Naive thymus-derived CD8-positive, alpha-beta T cell (primary cell): ENCODE measurements around the gene GRK1. TPM values are rescaled to one million over a fixed set of nuclear protein-coding genes. Genes with fewer than 3 reads are reported as not detected.

Source experiments
- ATAC-seq, 2 donors: fragments of 150-1000 bp; cut with Tn5 transposase in 1 of 2; sonication (Bioruptor Pico), chemical (Tn5 transposase) in 1 of 2; 1 replicate in 1 of 2; 2 replicates in 1 of 2; pipeline ENCODE4 v1.10.0; 2021; ENCODE audit warnings: mild to moderate bottlenecking in 2 of 2, moderate library complexity in 2 of 2
- POLR2A ChIA-PET: fragments of 350-600 bp; sonication (Branson Sonifier 250); formaldehyde crosslinking; loops from one replicate; lab custom pipeline; 2021; ENCODE audit warnings: antibody characterized with exemption; lab: Charles Lee
- DNase-seq, 10 donors: peaks; one replicate each; pipeline versions ENCODE4 v3.0.0 to v3.0.0-alpha.2; 2020 to 2022
- H3K27ac Mint-ChIP-seq, 10 donors: one replicate each; pipeline ENCODE4 v1.8.0; 2020 to 2022; ENCODE audit warnings: mild to moderate bottlenecking in 10 of 10, mixed read lengths in 10 of 10, moderate library complexity in 4 of 10, inconsistent platforms in 1 of 10
- H3K27me3 Mint-ChIP-seq, 5 donors: one replicate each; pipeline ENCODE4 v1.8.0; 2021 to 2022; ENCODE audit warnings: mixed read lengths in 5 of 5
- H3K36me3 Mint-ChIP-seq, 3 donors: one replicate each; pipeline ENCODE4 v1.8.0; 2020 to 2022; ENCODE audit warnings: mixed read lengths in 3 of 3, mild to moderate bottlenecking in 2 of 3, inconsistent platforms in 1 of 3
- H3K4me1 Mint-ChIP-seq, 4 donors: one replicate each; pipeline ENCODE4 v1.8.0; 2021 to 2022; ENCODE audit warnings: mixed read lengths in 4 of 4
- H3K4me3 Mint-ChIP-seq, 10 donors: one replicate each; pipeline ENCODE4 v1.8.0; 2020 to 2022; ENCODE audit warnings: mild to moderate bottlenecking in 10 of 10, mixed read lengths in 10 of 10, moderate library complexity in 6 of 10, inconsistent platforms in 1 of 10
- H3K9me3 Mint-ChIP-seq, 9 donors: one replicate each; pipeline ENCODE4 v1.8.0; 2020 to 2022; ENCODE audit warnings: mixed read lengths in 9 of 9, mild to moderate bottlenecking in 3 of 9, inconsistent platforms in 1 of 9, moderate library complexity in 1 of 9
- polyA plus RNA-seq, 3 donors: library from polyadenylated mRNA; unstranded; fragments of 300-500 nt; fragmentation: Illumina TruSeq; gene quantifications; one replicate each; pipeline ENCODE4 v1.2.3, GENCODE V29; 2021
- total RNA-seq, 8 experiments: library from RNA in 2 of 8; stranded (reverse) in 2 of 8; gene quantifications; one replicate each; pipeline ENCODE4 v1.2.3 and lab custom pipeline; 2021 to 2026

The GRK1 gene
- total and polyA plus RNA-seq, 5 experiments from 2014 or later, result not detected

- DNase-seq, result no peak
- H3K9me3 Mint-ChIP-seq, result peaks cover 0 to 6% (median 0%) of the 10 kb centered on the region in 9 donors
These were observed 21.7 kb upstream of the GRK1 start for GRCh38 chr13:113645329-113645728.

GRCh38 chr13:113646376-113646775 is 20.6 kb upstream of the GRK1 start:
- H3K4me1 Mint-ChIP-seq, result peaks cover 7 to 30% (median 29%) of the 10 kb centered on the region in 4 donors
- H3K4me3 Mint-ChIP-seq, result peak overlapping the region in 9 of 10 donors; percentile 5 to 65 (median 46)
- H3K27ac Mint-ChIP-seq, result peak overlapping the region; percentile 4 to 88 (median 46)
- H3K36me3 Mint-ChIP-seq, result peaks cover 0 to 10% (median 8%) of the 10 kb centered on the region in 3 donors
- H3K9me3 Mint-ChIP-seq, result peaks cover 0 to 6% (median 0%) of the 10 kb centered on the region in 9 donors
- no peaks in the 10 kb centered on the region for H3K27me3 Mint-ChIP-seq
- peak in 2 of 10 donors; percentile 36 to 64 for DNase-seq
- POLR2A ChIA-PET, result no interaction called here
- ATAC-seq, result peak; percentile 25 to 74

More at GRCh38 chr13:113645329-113645728, 21.7 kb upstream of the GRK1 start:
- Mint-ChIP-seq H3K4me1 (peaks cover 7 to 30% (median 29%) of the 10 kb centered on the region in 4 donors), H3K27me3 (no peaks in the 10 kb centered on the region), H3K27ac (peak overlapping the region in 3 of 10 donors; percentile 22 to 43 (median 43)), H3K36me3 (peaks cover 0 to 17% (median 11%) of the 10 kb centered on the region in 3 donors), H3K4me3 (peak overlapping the region in 1 of 10 donors; percentile 18)
- no peak for ATAC-seq
- POLR2A ChIA-PET, result interaction anchor here (0.6 kb wide), 1 partner anchor 58 kb away, joined by 3 read pairs; no protein-coding TSS in a partner anchor

DNA sequence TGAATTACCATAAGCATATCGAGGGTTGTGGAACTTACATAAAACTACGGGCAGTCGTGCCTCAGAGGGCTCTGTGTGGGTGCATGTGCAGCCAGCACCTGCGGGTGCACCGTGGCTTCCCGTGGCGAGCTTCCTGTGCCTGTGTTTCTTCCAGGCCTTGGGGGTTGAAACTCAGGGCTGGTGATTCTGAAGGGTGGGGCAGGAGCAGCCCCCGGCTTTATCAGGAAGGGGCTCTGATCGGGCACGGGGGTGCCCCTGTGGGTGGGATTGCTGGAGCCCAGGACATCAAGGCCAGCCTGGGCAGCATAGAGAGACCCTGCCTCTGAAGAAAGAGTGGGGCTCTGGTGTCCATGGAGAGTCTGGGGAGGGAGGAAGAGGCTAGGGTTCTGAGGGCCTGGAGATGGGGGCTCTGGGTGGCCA is 20.1 kb upstream of the GRK1 start:
- ATAC-seq, result peak; percentile 63 to 86
- Mint-ChIP-seq H3K9me3 (peaks cover 0 to 6% (median 0%) of the 10 kb centered on the region in 9 donors), H3K27me3 (no peaks in the 10 kb centered on the region), H3K27ac (peak overlapping the region in 9 of 10 donors; percentile 4 to 88 (median 57)), H3K4me1 (peaks cover 7 to 30% (median 29%) of the 10 kb centered on the region in 4 donors), H3K4me3 (peak overlapping the region in 9 of 10 donors; percentile 5 to 65 (median 46)), H3K36me3 (peaks cover 0 to 7% (median 5%) of the 10 kb centered on the region in 3 donors)
- DNase-seq, result peak in 3 of 10 donors; percentile 30 to 63 (median 41)
- POLR2A ChIA-PET, result no interaction called here

- Mint-ChIP-seq H3K27me3 (no peaks in the 10 kb centered on the region), H3K4me1 (peaks cover 7 to 30% (median 29%) of the 10 kb centered on the region in 4 donors), H3K9me3 (peaks cover 0 to 6% (median 0%) of the 10 kb centered on the region in 9 donors), H3K27ac (peak overlapping the region in 9 of 10 donors; percentile 4 to 88 (median 57)), H3K36me3 (peaks cover 0 to under 1% (median 0%) of the 10 kb centered on the region in 3 donors), H3K4me3 (peak overlapping the region in 5 of 10 donors; percentile 20 to 65 (median 46))
- DNase-seq, result peak in 1 of 10 donors; percentile 47
- no peak for ATAC-seq
- POLR2A ChIA-PET, result no interaction called here
These were observed 19.4 kb upstream of the GRK1 start for GRCh38 chr13:113647351-113648215.

DNA sequence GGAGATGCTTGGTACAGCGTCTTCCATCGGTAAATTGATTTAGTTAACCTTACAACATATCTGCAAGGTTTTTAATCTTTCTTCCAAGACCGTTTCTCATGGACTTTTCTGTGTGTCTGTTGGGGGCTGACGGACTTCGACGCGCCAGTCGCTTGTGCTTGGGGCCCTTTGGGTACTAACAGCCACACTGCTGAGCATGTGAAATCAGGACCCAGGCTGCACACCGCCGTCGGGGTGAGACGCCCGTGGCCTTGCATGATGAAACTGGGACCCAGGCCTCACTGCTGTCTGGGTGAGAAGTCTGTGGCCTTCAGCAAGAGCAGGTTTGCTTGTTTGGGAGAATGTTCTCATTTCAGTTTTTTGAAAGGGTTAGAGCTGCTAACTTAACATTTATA is 18.8 kb upstream of the GRK1 start:
- DNase-seq, result peak in 1 of 10 donors; percentile 6
- Mint-ChIP-seq H3K27me3 (no peaks in the 10 kb centered on the region), H3K4me3 (no peak overlapping the region), H3K27ac (peak overlapping the region in 5 of 10 donors; percentile 15 to 79 (median 43)), H3K9me3 (peaks cover 0 to 6% (median 0%) of the 10 kb centered on the region in 9 donors), H3K36me3 (no peaks in the 10 kb centered on the region), H3K4me1 (peaks cover 7 to 30% (median 29%) of the 10 kb centered on the region in 4 donors)
- POLR2A ChIA-PET, result no interaction called here
- ATAC-seq, result no peak

DNA sequence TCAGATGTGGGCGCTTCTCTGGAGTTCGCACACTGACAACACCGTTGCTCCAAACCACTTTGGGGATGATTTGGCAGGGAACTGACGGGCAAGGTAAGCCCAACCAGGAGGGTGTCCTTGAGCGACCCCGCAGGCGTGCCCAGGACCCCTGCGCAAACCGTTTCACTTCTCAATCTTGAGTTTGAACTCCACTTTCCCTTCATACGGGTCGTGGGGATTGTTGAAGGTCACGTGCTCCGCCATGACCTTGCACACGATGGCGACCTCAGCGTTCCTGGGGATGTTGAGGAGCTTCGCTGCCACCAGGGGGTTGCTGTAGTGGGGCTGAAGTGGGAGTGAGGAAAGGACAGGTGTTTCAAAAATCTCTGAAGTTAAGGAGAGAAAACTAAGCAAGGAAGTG is 17.8 kb upstream of the GRK1 start:
- peaks cover 0 to 6% (median 0%) of the 10 kb centered on the region in 9 donors for H3K9me3 Mint-ChIP-seq
- H3K27ac Mint-ChIP-seq, result no peak overlapping the region
- H3K4me1 Mint-ChIP-seq, result peaks cover 9 to 36% (median 31%) of the 10 kb centered on the region in 4 donors
- POLR2A ChIA-PET, result interaction anchor here (1.2 kb wide), 1 partner anchor 15 kb away, joined by 3 read pairs; no protein-coding TSS in a partner anchor
- DNase-seq, result peak in 1 of 10 donors; percentile 6
- no peaks in the 10 kb centered on the region for H3K27me3 Mint-ChIP-seq
- no peaks in the 10 kb centered on the region for H3K36me3 Mint-ChIP-seq
- ATAC-seq, result no peak
- no peak overlapping the region for H3K4me3 Mint-ChIP-seq

DNA sequence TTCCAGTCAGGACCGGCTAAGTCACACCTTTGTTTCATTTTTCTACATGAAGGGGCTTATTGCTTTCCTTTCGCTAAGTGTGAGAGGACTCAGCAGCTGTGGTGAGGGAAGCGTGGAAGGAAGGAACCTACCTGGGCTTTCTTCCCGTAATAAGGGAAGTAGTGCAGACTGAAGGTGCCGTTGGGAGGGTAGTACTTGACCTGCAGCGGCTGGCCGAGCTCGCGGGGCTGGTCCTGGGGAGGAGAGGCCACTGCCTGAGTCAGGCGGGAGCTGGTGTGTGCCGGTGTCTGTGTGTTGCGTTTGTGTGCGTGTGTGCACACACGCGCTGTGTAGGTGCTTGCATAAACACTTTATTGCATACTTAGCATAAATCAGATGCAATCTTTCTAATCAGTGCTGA is 16.7 kb upstream of the GRK1 start:
- Mint-ChIP-seq H3K27me3 (no peaks in the 10 kb centered on the region), H3K4me3 (no peak overlapping the region), H3K4me1 (peaks cover 9 to 37% (median 31%) of the 10 kb centered on the region in 4 donors), H3K9me3 (peaks cover 0 to 6% (median 0%) of the 10 kb centered on the region in 9 donors), H3K36me3 (no peaks in the 10 kb centered on the region), H3K27ac (peak overlapping the region in 1 of 10 donors; percentile 37)
- POLR2A ChIA-PET, result interaction anchor here (1.2 kb wide), 1 partner anchor 16 kb away, joined by 3 read pairs; no protein-coding TSS in a partner anchor
- no peak for ATAC-seq
- peak in 1 of 10 donors; percentile 34 for DNase-seq

DNA sequence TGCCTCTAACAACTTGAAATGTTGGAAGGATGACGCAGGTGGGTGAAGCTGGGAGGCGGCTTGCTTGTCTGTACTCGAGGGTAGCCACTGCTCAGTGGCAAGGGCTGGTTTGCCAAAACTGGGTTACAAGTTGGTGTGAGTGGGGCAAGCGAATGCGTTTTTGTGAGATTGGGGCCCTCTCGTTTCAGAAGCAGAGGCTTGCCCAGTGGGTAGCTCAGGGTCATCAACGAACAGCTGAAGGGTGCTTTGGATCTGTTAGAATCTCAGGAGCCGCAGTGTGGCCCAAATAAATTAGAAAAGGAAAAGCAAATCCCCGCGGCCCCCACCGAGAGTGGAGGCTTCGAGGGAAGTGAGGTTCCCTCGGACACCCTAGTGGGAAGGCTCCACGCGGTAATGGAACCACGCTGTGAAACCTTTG is 16.3 kb upstream of the GRK1 start:
- H3K9me3 Mint-ChIP-seq, result peaks cover 0 to 6% (median 0%) of the 10 kb centered on the region in 9 donors
- no peak overlapping the region for H3K27ac Mint-ChIP-seq
- peak in 1 of 10 donors; percentile 13 for DNase-seq
- POLR2A ChIA-PET, result no interaction called here
- peaks cover 9 to 34% (median 29%) of the 10 kb centered on the region in 4 donors for H3K4me1 Mint-ChIP-seq
- no peaks in the 10 kb centered on the region for H3K27me3 Mint-ChIP-seq
- no peaks in the 10 kb centered on the region for H3K36me3 Mint-ChIP-seq
- no peak overlapping the region for H3K4me3 Mint-ChIP-seq
- ATAC-seq, result no peak

DNA sequence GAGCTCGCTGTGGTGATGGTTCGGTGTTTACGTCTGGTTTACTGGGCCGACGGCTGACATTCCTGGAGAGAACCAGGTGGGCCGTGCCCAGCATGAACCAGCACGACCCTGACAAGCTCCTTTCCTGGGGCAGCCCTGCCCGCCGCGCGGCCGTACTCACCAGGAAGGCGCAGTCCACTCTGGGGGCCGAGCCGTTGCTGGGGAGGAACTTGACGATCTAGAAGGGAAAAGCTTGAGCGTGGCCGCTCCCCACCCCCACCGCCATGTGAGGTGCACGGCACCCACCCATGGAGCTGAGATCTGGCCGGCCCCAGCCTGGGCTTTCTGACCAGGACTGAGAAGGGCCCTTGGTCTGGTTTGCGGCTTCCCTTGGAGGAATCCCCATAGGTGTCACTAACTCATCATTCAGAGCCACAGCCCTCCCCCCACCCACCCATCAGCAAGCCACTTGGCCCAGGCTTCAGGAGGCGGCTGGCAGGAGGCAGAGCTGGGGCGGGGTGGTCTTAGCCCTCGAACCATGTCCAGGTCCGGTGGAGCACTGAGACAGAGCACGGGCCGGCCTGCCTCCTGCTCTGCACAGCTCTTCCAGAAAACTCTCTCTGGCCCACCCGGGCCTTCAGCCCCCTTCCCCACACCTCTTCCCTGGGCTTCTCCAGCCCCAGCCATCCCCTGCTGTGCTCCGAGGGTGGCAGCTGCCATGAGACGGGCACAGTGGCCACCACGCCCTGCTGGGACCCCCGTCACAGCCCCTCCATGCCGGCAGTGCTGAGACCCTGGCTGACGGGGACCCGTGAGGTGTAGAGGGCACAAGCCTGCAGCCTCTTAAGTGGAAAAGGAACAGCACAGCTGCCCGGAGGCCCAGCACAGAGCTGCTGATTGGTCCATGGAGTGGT is 15.3 kb upstream of the GRK1 start:
- Mint-ChIP-seq H3K27me3 (no peaks in the 10 kb centered on the region), H3K27ac (no peak overlapping the region), H3K36me3 (no peaks in the 10 kb centered on the region), H3K4me3 (no peak overlapping the region), H3K9me3 (peaks cover 0 to 6% (median 0%) of the 10 kb centered on the region in 9 donors), H3K4me1 (peaks cover 6 to 24% (median 19%) of the 10 kb centered on the region in 4 donors)
- DNase-seq (peak in 1 of 10 donors; percentile 38), ATAC-seq (no peak)
- POLR2A ChIA-PET, result no interaction called here

DNA sequence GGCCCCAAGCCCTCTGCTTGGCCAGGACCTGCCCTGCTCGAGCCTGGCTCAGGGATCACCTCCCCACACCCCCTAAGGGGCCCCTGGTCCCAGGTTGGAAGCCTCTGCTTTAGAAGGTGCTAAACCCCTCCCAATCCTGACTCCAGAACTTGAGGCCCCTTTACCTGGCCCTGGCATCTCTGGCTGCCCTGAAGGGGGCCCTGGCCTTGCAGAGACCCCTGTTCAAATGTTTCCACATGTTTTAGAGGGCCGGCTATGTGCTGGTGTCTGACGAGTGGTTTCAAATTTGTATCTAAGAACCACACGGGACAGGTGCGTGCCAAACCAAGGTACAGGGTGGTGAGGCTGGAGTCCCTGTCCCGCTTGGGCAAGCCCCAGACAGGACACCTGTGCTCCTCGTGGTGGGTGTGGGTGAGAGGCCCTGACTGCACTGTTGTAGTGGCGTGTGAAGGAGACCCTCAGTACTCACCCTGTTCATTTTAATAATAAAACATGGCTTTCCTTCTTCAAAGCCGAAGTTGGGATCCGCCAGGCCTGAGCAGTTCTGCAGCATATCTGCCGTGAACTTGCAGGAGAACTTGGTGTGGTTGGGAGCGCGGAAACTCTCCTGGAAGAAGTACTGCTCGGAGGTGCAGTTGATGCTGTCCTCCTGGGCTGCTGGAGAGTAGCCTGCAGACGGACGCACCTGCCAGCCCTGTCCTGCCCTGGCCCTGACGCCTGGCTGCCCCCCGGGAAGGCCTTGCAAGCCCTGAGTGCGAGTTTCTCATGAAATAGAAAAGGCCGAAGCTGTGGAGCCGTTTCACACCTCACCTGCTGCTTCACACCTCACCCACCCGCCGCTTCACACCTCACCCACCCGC is 14.4 kb upstream of the GRK1 start:
- no peak for ATAC-seq
- DNase-seq, result peak in 1 of 10 donors; percentile 36

More for the DNA sequence above, 14.4 kb upstream of the GRK1 start:
- POLR2A ChIA-PET, result no interaction called here
- peaks cover 6 to 15% (median 10%) of the 10 kb centered on the region in 4 donors for H3K4me1 Mint-ChIP-seq
- H3K27me3 Mint-ChIP-seq, result no peaks in the 10 kb centered on the region
- peaks cover 0 to 4% (median 0%) of the 10 kb centered on the region in 9 donors for H3K9me3 Mint-ChIP-seq
- H3K36me3 Mint-ChIP-seq, result no peaks in the 10 kb centered on the region
- no peak overlapping the region for H3K4me3 Mint-ChIP-seq
- H3K27ac Mint-ChIP-seq, result peak overlapping the region in 1 of 10 donors; percentile 62
